Testis (tissue), 2 donors: ENCODE results near the gene SLIT3.

Experiments used
- POLR2A ChIP-seq: fragments of 450-650 bp; IDR thresholded peaks from one replicate; pipeline ENCODE4 v1.6.1; 2017; ENCODE audit warnings: antibody characterized with exemption, mild to moderate bottlenecking, moderate library complexity
- TF ChIP-seq, protein P1 (sequence below), 3 experiments: fragments of 450-650 bp in 2 of 3; fragments of 200-600 bp in 1 of 3; sonication (generic) in 1 of 3; IDR thresholded peaks; one replicate each; pipeline ENCODE4 v1.5.1; 2016 to 2019; ENCODE audit warnings: antibody characterized with exemption in 3 of 3, mild to moderate bottlenecking in 2 of 3, moderate library complexity in 1 of 3

DNA sequence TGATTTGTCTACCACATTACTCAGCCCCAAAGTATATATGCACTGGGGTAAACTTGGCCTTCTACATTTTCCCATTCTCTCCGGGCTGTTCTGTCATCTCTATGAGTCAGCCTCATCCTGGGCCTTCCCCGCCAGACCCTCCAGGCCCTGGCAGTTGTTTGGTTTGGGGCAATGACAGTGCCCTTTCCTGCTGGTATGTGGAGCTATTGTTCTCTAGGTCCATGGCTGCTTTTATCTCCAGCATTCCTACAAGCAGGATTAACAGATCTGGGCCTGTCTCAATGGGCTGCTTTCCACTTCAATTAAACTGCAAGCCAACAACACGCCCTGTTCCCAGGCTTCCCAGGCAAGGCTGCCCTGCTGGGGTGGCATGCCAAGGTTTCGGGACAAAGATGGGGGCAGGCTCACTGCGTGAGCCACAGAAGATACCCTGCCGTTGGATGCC is 136.4 kb downstream of the SLIT3 start:
- TF ChIP-seq POLR2A = no peak
- TF ChIP-seq, protein P1, sequence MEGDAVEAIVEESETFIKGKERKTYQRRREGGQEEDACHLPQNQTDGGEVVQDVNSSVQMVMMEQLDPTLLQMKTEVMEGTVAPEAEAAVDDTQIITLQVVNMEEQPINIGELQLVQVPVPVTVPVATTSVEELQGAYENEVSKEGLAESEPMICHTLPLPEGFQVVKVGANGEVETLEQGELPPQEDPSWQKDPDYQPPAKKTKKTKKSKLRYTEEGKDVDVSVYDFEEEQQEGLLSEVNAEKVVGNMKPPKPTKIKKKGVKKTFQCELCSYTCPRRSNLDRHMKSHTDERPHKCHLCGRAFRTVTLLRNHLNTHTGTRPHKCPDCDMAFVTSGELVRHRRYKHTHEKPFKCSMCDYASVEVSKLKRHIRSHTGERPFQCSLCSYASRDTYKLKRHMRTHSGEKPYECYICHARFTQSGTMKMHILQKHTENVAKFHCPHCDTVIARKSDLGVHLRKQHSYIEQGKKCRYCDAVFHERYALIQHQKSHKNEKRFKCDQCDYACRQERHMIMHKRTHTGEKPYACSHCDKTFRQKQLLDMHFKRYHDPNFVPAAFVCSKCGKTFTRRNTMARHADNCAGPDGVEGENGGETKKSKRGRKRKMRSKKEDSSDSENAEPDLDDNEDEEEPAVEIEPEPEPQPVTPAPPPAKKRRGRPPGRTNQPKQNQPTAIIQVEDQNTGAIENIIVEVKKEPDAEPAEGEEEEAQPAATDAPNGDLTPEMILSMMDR (IDR thresholded peaks at IDR 0.05) = no peak
